H9 (cell line): ENCODE measurements around the gene TMPRSS12. TPM values are rescaled to one million over a fixed set of nuclear protein-coding genes. Genes with fewer than 3 reads are reported as not detected.
"Not testable (repeated sequence)": the region's sequence is repeated elsewhere in the genome, so short reads cannot be mapped to it uniquely, and the experiment has no call there.

Experiments used
- DNase-seq: peaks from one replicate; pipeline ENCODE4 v3.0.0-alpha.2; 2017
- H2AFZ ChIP-seq: one replicate; pipeline ENCODE4 v1.6.1; 2013; ENCODE audit warnings: mild to moderate bottlenecking, low read length, control low read depth, moderate library complexity
- H2AK5ac ChIP-seq: 2 replicates; pipeline ENCODE4 v1.6.1; 2013; ENCODE audit warnings: low read length, control low read depth, mixed read lengths; ENCODE audit not compliant: insufficient read length
- H2BK120ac ChIP-seq: one replicate; pipeline ENCODE4 v1.6.1; 2013; ENCODE audit warnings: low read depth, mild to moderate bottlenecking, low read length, control low read depth, inconsistent platforms; ENCODE audit not compliant: poor library complexity, severe bottlenecking
- H2BK12ac ChIP-seq: 2 replicates; pipeline ENCODE4 v1.6.1; 2013; ENCODE audit warnings: low read length, control low read depth, mixed read lengths, low read depth; ENCODE audit not compliant: insufficient read length
- H2BK15ac ChIP-seq: 2 replicates; pipeline ENCODE4 v1.6.1; 2013; ENCODE audit warnings: low read depth, low read length, control low read depth
- H2BK20ac ChIP-seq: one replicate; pipeline ENCODE4 v1.6.1; 2013; ENCODE audit warnings: low read depth, mild to moderate bottlenecking, low read length, control low read depth, inconsistent platforms; ENCODE audit not compliant: poor library complexity, severe bottlenecking
- H2BK5ac ChIP-seq: 2 replicates; pipeline ENCODE4 v1.6.1; 2013; ENCODE audit warnings: low read length, control low read depth, mixed read lengths; ENCODE audit not compliant: insufficient read length
- H3K14ac ChIP-seq: 2 replicates; pipeline ENCODE4 v1.6.1; 2013; ENCODE audit warnings: low read length, control low read depth; ENCODE audit not compliant: insufficient read depth
- H3K18ac ChIP-seq: 2 replicates; pipeline ENCODE4 v1.6.1; 2013; ENCODE audit warnings: low read depth, mild to moderate bottlenecking, mixed read lengths, low read length, control low read depth; ENCODE audit not compliant: insufficient read length
- H3K23ac ChIP-seq: 2 replicates; pipeline ENCODE4 v1.6.1; 2013; ENCODE audit warnings: low read length, control low read depth, mixed read lengths, low read depth; ENCODE audit not compliant: insufficient read length
- H3K23me2 ChIP-seq: 2 replicates; pipeline ENCODE4 v1.6.1; 2013; ENCODE audit warnings: low read depth, mild to moderate bottlenecking, mixed read lengths, low read length, control low read depth; ENCODE audit not compliant: insufficient read length, poor library complexity, severe bottlenecking
- H3K27ac ChIP-seq: 2 replicates; pipeline ENCODE4 v1.5.1; 2013; ENCODE audit warnings: low read length, control low read depth, mixed read lengths, low read depth; ENCODE audit not compliant: insufficient read length
- H3K27me3 ChIP-seq: 2 replicates; pipeline ENCODE4 v1.6.1; 2013; ENCODE audit warnings: low read length, control low read depth, inconsistent platforms; ENCODE audit not compliant: insufficient read depth
- H3K4ac ChIP-seq: 2 replicates; pipeline ENCODE4 v1.6.1; 2013; ENCODE audit warnings: low read depth, mild to moderate bottlenecking, control low read depth, inconsistent platforms, low read length, moderate library complexity
- H3K4me1 ChIP-seq: 2 replicates; pipeline ENCODE4 v1.6.1; 2013; ENCODE audit warnings: low read length, control low read depth, inconsistent platforms; ENCODE audit not compliant: insufficient read depth
- H3K4me2 ChIP-seq: 2 replicates; pipeline ENCODE4 v1.6.1; 2013; ENCODE audit warnings: low read length, control low read depth, mixed read lengths; ENCODE audit not compliant: insufficient read length, insufficient read depth
- H3K56ac ChIP-seq: 2 replicates; pipeline ENCODE4 v1.6.1; 2013; ENCODE audit warnings: low read depth, mild to moderate bottlenecking, mixed read lengths, low read length, control low read depth; ENCODE audit not compliant: insufficient read length
- H3K79me1 ChIP-seq: 2 replicates; pipeline ENCODE4 v1.6.1; 2013; ENCODE audit warnings: low read depth, mild to moderate bottlenecking, moderate library complexity, low read length, control low read depth, inconsistent platforms; ENCODE audit not compliant: insufficient read depth, poor library complexity, severe bottlenecking
- H3K79me2 ChIP-seq: 2 replicates; pipeline ENCODE4 v1.6.1; 2013; ENCODE audit warnings: low read length, control low read depth, inconsistent platforms; ENCODE audit not compliant: insufficient read depth
- H3K9ac ChIP-seq: 2 replicates; pipeline ENCODE4 v1.6.1; 2013; ENCODE audit warnings: low read length, control low read depth, mixed read lengths; ENCODE audit not compliant: insufficient read length; ENCODE audit errors: extremely low read depth
- H3K9me3 ChIP-seq: one replicate; pipeline ENCODE4 v1.6.1; 2013; ENCODE audit warnings: low read depth, low read length, inconsistent platforms; ENCODE audit not compliant: control insufficient read depth
- H3T11ph ChIP-seq: one replicate; pipeline ENCODE4 v1.6.1; 2013; ENCODE audit warnings: mild to moderate bottlenecking, low read length, control low read depth, inconsistent platforms
- H4K20me1 ChIP-seq: one replicate; pipeline ENCODE4 v1.6.1; 2013; ENCODE audit not compliant: control insufficient read depth, insufficient read length, insufficient read depth
- H4K5ac ChIP-seq: 2 replicates; pipeline ENCODE4 v1.6.1; 2013; ENCODE audit warnings: low read depth, mild to moderate bottlenecking, mixed read lengths, low read length, control low read depth; ENCODE audit not compliant: insufficient read length
- H4K8ac ChIP-seq: replicated peaks from 2 replicates; pipeline ENCODE4 v1.6.1; 2013; ENCODE audit warnings: low read length, control low read depth, mixed read lengths, low read depth; ENCODE audit not compliant: insufficient read length
- H4K91ac ChIP-seq: 2 replicates; pipeline ENCODE4 v1.6.1; 2013; ENCODE audit warnings: low read depth, mild to moderate bottlenecking, moderate library complexity, mixed read lengths, low read length, control low read depth; ENCODE audit not compliant: insufficient read length
- H3K27ac Mint-ChIP-seq, 3 experiments: 2 replicates in 2 of 3; 3 replicates in 1 of 3; pipeline ENCODE4 v1.8.0; 2020 to 2021; ENCODE audit warnings: mixed read lengths in 3 of 3, mild to moderate bottlenecking in 1 of 3, moderate library complexity in 1 of 3
- H3K27me3 Mint-ChIP-seq: 2 replicates; pipeline ENCODE4 v1.8.0; 2021; ENCODE audit warnings: low read depth, mild to moderate bottlenecking, moderate library complexity, mixed read lengths
- H3K36me3 Mint-ChIP-seq, 3 experiments: 2 replicates in 2 of 3; 3 replicates in 1 of 3; pipeline ENCODE4 v1.8.0; 2020 to 2021; ENCODE audit warnings: low read depth in 3 of 3, mixed read lengths in 3 of 3; ENCODE audit not compliant: insufficient read depth in 1 of 3
- H3K4me1 Mint-ChIP-seq, 2 experiments: 2 replicates each; pipeline ENCODE4 v1.8.0; 2020; ENCODE audit warnings: mixed read lengths in 2 of 2
- H3K4me3 Mint-ChIP-seq, 2 experiments: 2 replicates in 1 of 2; 3 replicates in 1 of 2; pipeline ENCODE4 v1.8.0; 2020 to 2021; ENCODE audit warnings: mild to moderate bottlenecking in 2 of 2, mixed read lengths in 2 of 2, moderate library complexity in 1 of 2
- H3K9me3 Mint-ChIP-seq, 2 experiments: 2 replicates in 1 of 2; 3 replicates in 1 of 2; pipeline ENCODE4 v1.8.0; 2020; ENCODE audit warnings: mild to moderate bottlenecking in 2 of 2, mixed read lengths in 2 of 2, moderate library complexity in 1 of 2
- CTCF ChIP-seq: fragments of 200-600 bp; sonication (generic); conservative IDR thresholded peaks from 3 replicates; pipeline ENCODE4 v1.8.0; 2021; ENCODE audit warnings: antibody characterized with exemption, mild to moderate bottlenecking
- WGBS: extraction: QIAGEN DNeasy Blood & Tissue Kit; methylation state at CpG from one replicate; pipeline ENCODE4 v1.1.7; 2013; ENCODE audit warnings: missing lambda C conversion rate, low lambda C conversion rate, mixed read lengths; ENCODE audit not compliant: insufficient read length; ENCODE audit errors: extremely low coverage; 5-methylcytosine and 5-hydroxymethylcytosine counted together
- total RNA-seq: library from RNA; stranded (reverse); gene quantifications from 2 replicates; pipeline ENCODE4 v1.2.1, GENCODE V29; 2021

TMPRSS12 gene
- total RNA-seq, 1 experiment from 2014 or later = not detected

DNA sequence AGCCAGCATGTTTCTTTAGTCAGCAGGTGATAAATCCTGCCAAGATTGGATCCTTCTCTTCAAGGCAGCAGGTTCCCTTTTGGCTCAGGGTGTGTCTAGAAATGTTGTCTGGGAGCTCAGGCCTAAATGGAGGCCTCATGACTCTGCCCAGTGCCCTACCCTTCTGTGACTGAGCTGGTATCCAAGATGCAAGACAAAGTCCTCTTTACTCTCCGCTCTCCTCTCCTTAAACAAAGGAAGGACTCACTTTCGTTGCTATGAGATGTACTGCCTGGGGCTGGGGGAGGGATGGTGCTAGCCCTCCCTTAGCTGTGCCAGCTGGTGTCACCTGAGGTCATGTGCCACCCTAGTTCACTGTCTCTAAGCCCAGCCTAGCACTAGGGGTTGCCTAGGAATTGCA is 13.8 kb upstream of the TMPRSS12 start:
- TF ChIP-seq CTCF = no peak
- WGBS = no CpG with 5 or more reads among the region's 2 CpGs

DNA sequence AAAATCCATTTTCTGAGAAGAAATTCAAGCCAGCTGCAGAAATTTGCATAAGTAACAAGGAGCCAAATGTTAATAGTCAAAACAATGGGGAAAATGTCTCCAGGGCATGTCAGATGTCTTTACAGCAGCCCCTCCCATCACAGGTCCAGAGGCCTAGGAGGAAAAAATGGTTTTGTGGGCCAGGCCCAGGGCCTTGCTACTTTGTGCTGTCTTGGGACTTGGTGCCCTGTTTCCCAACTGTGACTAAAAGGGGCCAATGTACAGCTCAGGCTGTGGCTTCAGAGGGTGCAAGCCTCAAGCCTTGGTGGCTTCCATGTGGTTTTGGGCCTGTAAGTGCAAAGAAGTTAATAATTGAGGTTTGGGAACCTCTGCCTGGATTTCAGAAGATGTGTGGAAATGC is 8.9 kb upstream of the TMPRSS12 start:
- H3K4me1 ChIP-seq, H2AFZ ChIP-seq, H3K9me3 ChIP-seq: not testable (repeated sequence)

More for the DNA sequence above, 13.8 kb upstream of the TMPRSS12 start:
- Histone ChIP-seq H3K9ac (no peak overlapping the region), H3K14ac (no peak overlapping the region), H2AK5ac (no peak overlapping the region), H3K56ac (no peak overlapping the region), H3K23me2 (no peaks in the 10 kb centered on the region), H3K9me3 (no peaks in the 10 kb centered on the region), H3K4me1 (no peaks in the 10 kb centered on the region), H3K18ac (peak overlapping the region; percentile 24), H3K4me2 (no peak overlapping the region), H2BK120ac (no peak overlapping the region), H3K27ac (no peak overlapping the region), H3K23ac (no peak overlapping the region), H4K8ac (no peak overlapping the region), H4K91ac (no peak overlapping the region), H2AFZ (no peak overlapping the region), H3T11ph (no peak overlapping the region), H3K27me3 (no peaks in the 10 kb centered on the region), H2BK12ac (no peak overlapping the region), H3K4ac (no peak overlapping the region), H2BK20ac (no peak overlapping the region), H4K20me1 (no peaks in the 10 kb centered on the region), H3K79me1 (no peaks in the 10 kb centered on the region), H2BK15ac (no peak overlapping the region), H3K79me2 (no peaks in the 10 kb centered on the region), H2BK5ac (no peak overlapping the region), H4K5ac (no peak overlapping the region)
- Mint-ChIP-seq H3K4me1 (peaks cover 3 to 4% of the 10 kb centered on the region in 2 experiments; a peak in 1 of 4 replicates), H3K27ac (peak overlapping the region in 1 of 3 experiments; percentile 93; a peak in 1 of 7 replicates), H3K27me3 (no peaks in the 10 kb centered on the region; the same call in 1 of the 2 replicates), H3K36me3 (peaks cover 0 to 11% (median 9%) of the 10 kb centered on the region in 3 experiments; a peak in 5 of 7 replicates), H3K4me3 (no peak overlapping the region), H3K9me3 (peaks cover 11 to 22% of the 10 kb centered on the region in 2 experiments)
- DNase-seq = no peak

More for the DNA sequence above, 8.9 kb upstream of the TMPRSS12 start:
- not testable (repeated sequence) for H3K18ac ChIP-seq, H3T11ph ChIP-seq, H3K14ac ChIP-seq, H2AK5ac ChIP-seq, H2BK20ac ChIP-seq, H3K56ac ChIP-seq, H4K5ac ChIP-seq, H3K4me3 Mint-ChIP-seq, DNase-seq, H3K4me2 ChIP-seq, H3K23me2 ChIP-seq, H3K9ac ChIP-seq, H4K91ac ChIP-seq, H3K27ac ChIP-seq, H3K27me3 ChIP-seq, H3K79me2 ChIP-seq, H2BK15ac ChIP-seq, H3K23ac ChIP-seq, H4K8ac ChIP-seq, H3K79me1 ChIP-seq, H3K27me3 Mint-ChIP-seq, H2BK120ac ChIP-seq, H4K20me1 ChIP-seq, H3K27ac Mint-ChIP-seq, H2BK12ac ChIP-seq, H3K4me1 Mint-ChIP-seq, H2BK5ac ChIP-seq, H3K4ac ChIP-seq
- H3K36me3 Mint-ChIP-seq = peaks cover 2 to 26% (median 22%) of the 10 kb centered on the region in 3 experiments
- H3K9me3 Mint-ChIP-seq = peaks cover 32 to 36% of the 10 kb centered on the region in 2 experiments
